Duodenal mucosa (tissue), 2 donors: ENCODE data around the gene MCM10.
"Not testable (repeated sequence)": the region's sequence is repeated elsewhere in the genome, so short reads cannot be mapped to it uniquely, and the experiment has no call there.

Experiments used
- H3K27ac ChIP-seq: one replicate; pipeline ENCODE4 v1.7.0; 2013; ENCODE audit warnings: low read depth, low read length
- H3K27me3 ChIP-seq, 2 donors: one replicate each; pipeline ENCODE4 v1.7.0; 2013; ENCODE audit warnings: low read length in 2 of 2, control low read depth in 1 of 2; ENCODE audit not compliant: insufficient read depth in 2 of 2, control insufficient read depth in 1 of 2
- H3K36me3 ChIP-seq, 2 donors: one replicate each; pipeline ENCODE4 v1.7.0; 2013; ENCODE audit warnings: low read length in 2 of 2, control low read depth in 1 of 2; ENCODE audit not compliant: insufficient read depth in 2 of 2, control insufficient read depth in 1 of 2
- H3K4me1 ChIP-seq, 2 donors: one replicate each; pipeline ENCODE4 v1.7.0; 2013; ENCODE audit warnings: low read length in 2 of 2, control low read depth in 1 of 2; ENCODE audit not compliant: insufficient read depth in 2 of 2, control insufficient read depth in 1 of 2
- H3K4me3 ChIP-seq, 2 donors: one replicate each; pipeline ENCODE4 v1.7.0; 2013; ENCODE audit warnings: low read length in 2 of 2, low read depth in 1 of 2
- H3K9ac ChIP-seq, 2 donors: one replicate each; pipeline ENCODE4 v1.7.0; 2013; ENCODE audit warnings: low read length in 2 of 2, low read depth in 1 of 2
- H3K9me3 ChIP-seq, 2 donors: one replicate each; pipeline ENCODE4 v1.7.0; 2013; ENCODE audit warnings: low read length in 2 of 2, control low read depth in 1 of 2; ENCODE audit not compliant: control insufficient read depth in 1 of 2

Gene MCM10

DNA sequence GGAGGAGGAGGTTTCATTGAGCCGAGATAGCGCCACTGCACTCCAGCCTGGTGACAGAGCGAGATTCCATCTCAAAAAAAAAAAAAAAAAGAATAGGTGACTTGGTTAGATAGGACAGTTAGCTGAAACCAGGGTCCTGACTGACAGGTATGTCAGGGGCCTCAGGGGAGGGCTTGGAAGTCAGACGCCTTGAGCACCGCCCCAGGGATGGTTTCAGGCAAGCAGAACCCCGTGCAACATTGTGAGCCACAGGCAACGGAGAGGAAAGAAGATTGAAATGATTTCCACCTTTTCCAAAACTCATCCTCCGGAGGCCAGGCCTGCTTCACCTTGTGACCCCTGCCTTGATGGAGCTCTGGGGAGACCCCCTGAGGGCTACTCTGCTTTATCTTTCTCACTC is 64.2 kb downstream of the MCM10 start:
- no peaks in the 10 kb centered on the region for H3K36me3 ChIP-seq
- no peak overlapping the region for H3K4me3 ChIP-seq
- H3K4me1 ChIP-seq, result no peaks in the 10 kb centered on the region
- H3K9me3 ChIP-seq, result no peaks in the 10 kb centered on the region
- no peak overlapping the region for H3K9ac ChIP-seq
- H3K27me3 ChIP-seq, result no peaks in the 10 kb centered on the region
- H3K27ac ChIP-seq, result no peak overlapping the region

GRCh38 chr10:13227031-13227430 is 65.7 kb downstream of the MCM10 start:
- no peak overlapping the region for H3K27ac ChIP-seq
- no peaks in the 10 kb centered on the region for H3K9me3 ChIP-seq
- H3K9ac ChIP-seq, result no peak overlapping the region
- H3K4me3 ChIP-seq, result no peak overlapping the region
- no peaks in the 10 kb centered on the region for H3K36me3 ChIP-seq
- no peaks in the 10 kb centered on the region for H3K4me1 ChIP-seq
- H3K27me3 ChIP-seq, result no peaks in the 10 kb centered on the region

GRCh38 chr10:13231190-13231589 is 69.8 kb downstream of the MCM10 start:
- Histone ChIP-seq H3K4me1 (no peaks in the 10 kb centered on the region), H3K27ac (no peak overlapping the region), H3K36me3 (no peaks in the 10 kb centered on the region), H3K9me3 (no peaks in the 10 kb centered on the region), H3K4me3 (no peak overlapping the region), H3K27me3 (no peaks in the 10 kb centered on the region), H3K9ac (no peak overlapping the region)

- H3K4me1 ChIP-seq, result no peaks in the 10 kb centered on the region
- no peaks in the 10 kb centered on the region for H3K27me3 ChIP-seq
- no peaks in the 10 kb centered on the region for H3K9me3 ChIP-seq
- no peaks in the 10 kb centered on the region for H3K36me3 ChIP-seq
- H3K9ac ChIP-seq, result no peak overlapping the region
- H3K4me3 ChIP-seq, result no peak overlapping the region
- no peak overlapping the region for H3K27ac ChIP-seq
These were observed 70.5 kb downstream of the MCM10 start for GRCh38 chr10:13231808-13232207.

- H3K4me3 ChIP-seq, result no peak overlapping the region
- H3K36me3 ChIP-seq, result no peaks in the 10 kb centered on the region
- no peaks in the 10 kb centered on the region for H3K27me3 ChIP-seq
- H3K9me3 ChIP-seq, result no peaks in the 10 kb centered on the region
- H3K27ac ChIP-seq, result no peak overlapping the region
- H3K4me1 ChIP-seq, result no peaks in the 10 kb centered on the region
- no peak overlapping the region for H3K9ac ChIP-seq
These were observed 72.0 kb downstream of the MCM10 start for GRCh38 chr10:13233358-13233757.

DNA sequence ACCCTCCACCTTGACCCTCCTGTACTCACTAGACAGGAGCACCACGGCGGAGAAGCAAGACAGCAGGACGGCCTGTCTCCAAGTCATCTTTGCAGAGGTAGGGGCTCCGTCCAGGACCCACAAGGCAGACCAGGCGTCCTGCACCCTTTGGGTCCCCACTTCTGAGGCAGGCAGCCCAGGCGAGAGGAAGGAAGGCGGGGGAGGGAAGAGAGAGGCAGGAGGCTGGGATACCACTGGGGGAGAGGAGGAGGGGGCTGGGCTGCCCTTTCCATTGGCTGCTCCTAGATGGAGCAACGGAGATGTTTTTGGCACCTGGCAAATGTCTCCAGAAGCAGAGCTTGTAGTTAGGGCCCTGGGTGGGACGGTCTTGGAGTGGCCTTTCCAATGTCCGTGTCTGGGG is 72.8 kb downstream of the MCM10 start, which contains the start of gene UCMA:
TSS of gene UCMA (minus strand) at position 203 of the 400 bp plus-strand sequence. CDS start at position 87, 116 bp downstream.
- no peaks in the 10 kb centered on the region for H3K4me1 ChIP-seq
- no peak within 1 kb of the TSS for H3K9ac ChIP-seq
- no peaks in the 10 kb centered on the region for H3K36me3 ChIP-seq
- no peaks in the 10 kb centered on the region for H3K27me3 ChIP-seq
- H3K9me3 ChIP-seq, result no peaks in the 10 kb centered on the region
- no peak within 1 kb of the TSS for H3K4me3 ChIP-seq
- H3K27ac ChIP-seq, result no peak within 1 kb of the TSS

DNA sequence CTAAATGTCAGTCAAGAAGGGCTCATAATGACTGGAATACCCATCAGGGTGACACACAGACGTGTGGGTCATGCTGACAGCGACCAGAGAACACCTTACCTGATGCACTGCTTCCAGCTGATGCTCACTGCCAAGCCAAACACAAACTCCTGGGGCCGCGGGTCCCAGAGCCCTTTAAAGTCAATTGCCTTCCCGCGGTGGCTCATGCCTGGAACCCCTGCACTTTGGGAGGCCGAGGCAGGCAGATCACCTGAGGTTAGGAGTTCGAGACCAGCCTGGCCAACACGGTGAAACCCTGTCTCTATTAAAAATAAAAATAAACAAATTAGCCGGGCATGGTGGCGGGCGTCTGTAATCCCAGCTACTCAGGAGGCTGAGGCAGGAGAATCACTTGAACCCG is 73.4 kb downstream of the MCM10 start:
- H3K9ac ChIP-seq, H3K4me3 ChIP-seq, H3K27ac ChIP-seq, H3K4me1 ChIP-seq, H3K9me3 ChIP-seq, H3K27me3 ChIP-seq, H3K36me3 ChIP-seq: not testable (repeated sequence)

DNA sequence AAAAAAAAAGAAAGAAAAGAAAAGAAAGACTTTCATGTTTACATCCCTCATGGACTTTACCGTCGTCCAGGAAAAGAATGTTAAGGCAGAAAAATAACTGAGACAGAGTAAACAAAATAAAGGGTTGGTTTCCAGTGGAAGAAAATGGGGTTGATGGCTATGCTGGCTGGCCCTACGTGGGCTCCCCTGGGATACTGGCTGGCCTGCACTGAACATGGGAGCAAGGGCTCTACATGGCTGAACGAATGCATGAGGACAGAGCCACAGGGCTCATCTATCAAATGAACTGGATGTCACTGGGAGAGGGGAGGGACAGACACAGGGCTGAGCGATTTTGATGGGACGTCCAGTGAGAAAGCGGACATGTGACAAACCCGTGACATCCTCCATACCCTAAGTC is 75.3 kb downstream of the MCM10 start:
- no peak overlapping the region for H3K4me3 ChIP-seq
- H3K27ac ChIP-seq, result no peak overlapping the region
- no peak overlapping the region for H3K9ac ChIP-seq
- no peaks in the 10 kb centered on the region for H3K4me1 ChIP-seq
- no peaks in the 10 kb centered on the region for H3K27me3 ChIP-seq
- no peaks in the 10 kb centered on the region for H3K36me3 ChIP-seq
- no peaks in the 10 kb centered on the region for H3K9me3 ChIP-seq

- H3K36me3 ChIP-seq, result no peaks in the 10 kb centered on the region
- no peak overlapping the region for H3K9ac ChIP-seq
- H3K27ac ChIP-seq, result no peak overlapping the region
- no peak overlapping the region for H3K4me3 ChIP-seq
- H3K4me1 ChIP-seq, result no peaks in the 10 kb centered on the region
- no peaks in the 10 kb centered on the region for H3K27me3 ChIP-seq
- H3K9me3 ChIP-seq, result no peaks in the 10 kb centered on the region
These were observed 77.1 kb downstream of the MCM10 start for GRCh38 chr10:13238271-13239077.

DNA sequence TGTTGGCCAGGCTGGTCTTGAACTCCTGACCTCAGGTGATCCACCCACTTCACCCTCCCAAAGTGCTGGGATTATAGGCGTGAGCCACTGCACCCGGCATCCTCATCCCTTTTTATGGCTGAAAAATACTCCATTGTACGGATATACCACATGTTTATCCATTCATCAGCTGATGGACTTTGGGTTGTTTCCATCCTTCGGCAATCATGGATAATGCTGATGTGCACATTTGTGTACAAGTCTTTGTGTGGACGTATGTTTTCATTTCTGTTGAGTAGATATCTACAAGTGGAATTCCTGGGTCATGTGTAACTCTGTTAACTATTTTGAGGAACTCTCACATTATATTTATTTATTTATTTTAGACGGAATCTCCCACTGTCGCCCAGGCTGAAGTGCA is 78.6 kb downstream of the MCM10 start:
- Histone ChIP-seq H3K27me3 (no peaks in the 10 kb centered on the region), H3K27ac (no peak overlapping the region), H3K4me1 (no peaks in the 10 kb centered on the region), H3K4me3 (no peak overlapping the region), H3K9me3 (no peaks in the 10 kb centered on the region), H3K9ac (no peak overlapping the region), H3K36me3 (no peaks in the 10 kb centered on the region)
